GM18909 (cell line): ENCODE results near the gene KIF1A.

Source experiments
- ATAC-seq: cut with Tn5 transposase; IDR thresholded peaks from one replicate; pipeline ENCODE4 v1.9.1; 2021; ENCODE audit warnings: mild to moderate bottlenecking; ENCODE audit not compliant: unreplicated experiment, poor library complexity

Gene KIF1A

GRCh38 chr2:240741091-240741490 lies 78.9 kb downstream of the KIF1A start:
- ATAC-seq, result no peak

- ATAC-seq, result no peak
Measured at GRCh38 chr2:240739797-240740196, 80.2 kb downstream of the KIF1A start.

GRCh38 chr2:240737958-240738357 lies 82.1 kb downstream of the KIF1A start:
- ATAC-seq, result no peak

DNA sequence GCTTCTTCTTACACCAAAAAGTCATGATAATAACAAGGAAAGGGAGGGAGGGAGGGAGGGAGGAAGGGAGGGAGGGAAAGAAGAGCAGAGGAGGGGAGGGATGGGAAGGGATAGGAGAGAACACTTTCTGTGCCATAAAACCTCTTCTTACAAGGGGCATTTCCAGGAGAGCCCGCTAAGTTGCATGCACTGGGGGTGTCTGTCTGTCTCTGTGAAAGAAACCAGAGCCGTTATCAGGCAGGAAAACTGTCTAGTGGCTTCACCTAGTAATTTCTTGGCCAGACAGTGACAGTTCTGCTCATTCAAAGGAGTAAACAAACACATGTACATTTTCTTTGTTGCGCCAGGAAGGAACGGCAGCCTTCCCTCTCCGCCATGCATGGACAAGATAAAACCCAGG lies 82.5 kb downstream of the KIF1A start:
- no peak for ATAC-seq

GRCh38 chr2:240736281-240737250 lies 83.5 kb downstream of the KIF1A start:
- ATAC-seq, result no peak

GRCh38 chr2:240735476-240735875 lies 84.5 kb downstream of the KIF1A start:
- no peak for ATAC-seq

- ATAC-seq, result no peak
Measured at GRCh38 chr2:240734756-240735155, 85.3 kb downstream of the KIF1A start.

- no peak for ATAC-seq
Measured at GRCh38 chr2:240733803-240734495, 86.1 kb downstream of the KIF1A start.

GRCh38 chr2:240732911-240733622 lies 87.0 kb downstream of the KIF1A start:
- no peak for ATAC-seq

DNA sequence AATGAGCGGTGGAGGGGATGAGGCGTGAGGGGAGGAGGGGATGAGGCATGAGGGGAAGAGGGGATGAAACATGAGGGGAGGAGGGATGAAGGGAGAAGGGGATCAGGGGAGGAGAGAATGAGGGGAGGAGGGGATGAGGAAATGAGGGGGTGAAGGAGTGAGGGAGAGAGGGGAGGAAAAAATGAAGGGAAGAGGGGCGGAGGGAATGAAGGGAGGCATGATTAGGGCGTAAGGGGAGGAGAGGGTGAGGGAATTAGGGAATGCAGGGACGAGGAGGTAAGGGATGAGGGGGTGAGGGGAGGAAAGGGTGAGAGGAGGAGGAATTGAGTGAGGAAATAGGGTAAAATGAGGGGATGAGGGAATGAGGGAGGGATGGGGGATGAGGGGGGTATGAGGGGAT lies 87.8 kb downstream of the KIF1A start:
- no peak for ATAC-seq

- no peak for ATAC-seq
Measured at GRCh38 chr2:240731178-240731545, 88.9 kb downstream of the KIF1A start.

GRCh38 chr2:240730501-240731177 lies 89.4 kb downstream of the KIF1A start:
- no peak for ATAC-seq

- ATAC-seq, result no peak
Measured at GRCh38 chr2:240728827-240729226, 91.2 kb downstream of the KIF1A start.

- ATAC-seq, result no peak
Measured at GRCh38 chr2:240728361-240728760, 91.7 kb downstream of the KIF1A start.

DNA sequence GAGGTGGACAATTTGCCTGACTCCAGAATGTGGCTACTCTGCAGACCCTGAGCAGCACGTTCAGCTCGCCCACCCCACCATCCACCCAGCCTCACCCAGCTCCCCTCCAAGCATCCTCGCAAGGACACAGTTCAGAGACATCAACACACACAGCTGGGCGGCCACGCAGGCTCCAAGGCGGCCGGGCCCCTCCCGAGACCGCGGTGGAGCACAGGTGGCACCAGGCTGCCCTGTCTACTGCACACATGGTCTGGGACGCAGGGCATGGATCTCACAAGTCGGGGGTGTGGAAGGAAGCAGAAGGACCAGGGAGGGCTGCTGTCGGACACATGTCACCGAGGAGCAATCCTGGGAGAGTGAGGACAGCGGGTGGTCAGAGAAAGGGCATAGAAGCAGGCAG lies 92.1 kb downstream of the KIF1A start:
- no peak for ATAC-seq

DNA sequence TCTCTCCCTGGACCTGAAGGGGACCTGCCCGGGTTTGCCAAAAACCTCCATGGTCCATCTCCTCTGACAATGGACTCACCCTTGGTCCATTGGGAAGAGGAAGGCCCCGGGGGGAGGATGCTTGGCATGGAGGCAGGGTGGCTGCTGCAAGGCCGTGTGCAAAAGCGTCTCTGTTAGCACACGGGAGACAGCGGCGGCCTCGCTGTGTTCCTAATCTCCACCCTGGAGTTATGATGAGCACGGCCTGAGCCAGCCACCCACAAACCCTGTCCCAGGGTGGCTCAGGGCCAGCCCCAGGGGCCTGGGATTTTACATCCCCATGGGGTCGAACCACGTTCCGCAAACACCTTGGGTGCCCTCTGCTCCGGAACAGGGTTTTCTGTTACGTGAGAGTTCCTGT lies 92.6 kb downstream of the KIF1A start:
- ATAC-seq, result no peak

DNA sequence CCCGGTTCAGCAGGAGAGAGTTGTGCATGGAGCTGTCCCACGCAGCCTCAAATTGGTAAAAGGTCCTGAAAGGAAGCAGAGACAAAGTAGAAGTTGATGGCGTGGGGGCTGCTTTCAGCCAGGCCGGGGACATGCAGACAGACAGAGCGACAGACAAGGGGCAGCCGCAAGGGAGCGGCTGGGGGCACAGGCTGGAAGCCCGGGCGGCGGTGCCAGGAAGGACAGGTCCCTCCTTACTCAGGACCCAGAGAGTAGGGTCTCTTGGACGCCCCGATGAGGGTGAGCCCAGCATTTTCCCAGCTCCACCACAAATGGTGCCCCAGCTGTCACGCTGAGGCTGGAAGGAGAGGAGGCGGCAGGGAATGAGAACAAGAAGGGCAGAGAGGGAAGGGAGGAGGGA lies 93.1 kb downstream of the KIF1A start:
- no peak for ATAC-seq

DNA sequence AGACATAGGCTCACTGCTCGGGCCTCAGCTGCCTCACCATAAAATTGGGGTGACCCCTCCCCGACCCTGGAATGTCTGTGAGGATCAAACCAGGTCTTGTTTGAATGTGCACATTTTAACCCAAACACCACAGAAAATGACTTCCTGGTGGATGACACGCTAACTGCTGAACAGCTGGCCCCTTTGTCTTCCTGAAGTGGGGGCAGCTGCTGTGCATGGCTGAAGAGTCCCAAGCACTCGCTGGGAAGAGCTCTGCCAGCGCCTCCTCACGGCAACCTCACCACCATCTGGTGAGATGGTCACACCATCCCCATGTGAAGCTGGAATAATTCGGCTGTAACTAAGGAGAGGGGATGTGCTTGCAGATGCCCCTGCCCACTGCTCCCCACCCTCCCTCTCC lies 94.3 kb downstream of the KIF1A start:
- ATAC-seq, result no peak

DNA sequence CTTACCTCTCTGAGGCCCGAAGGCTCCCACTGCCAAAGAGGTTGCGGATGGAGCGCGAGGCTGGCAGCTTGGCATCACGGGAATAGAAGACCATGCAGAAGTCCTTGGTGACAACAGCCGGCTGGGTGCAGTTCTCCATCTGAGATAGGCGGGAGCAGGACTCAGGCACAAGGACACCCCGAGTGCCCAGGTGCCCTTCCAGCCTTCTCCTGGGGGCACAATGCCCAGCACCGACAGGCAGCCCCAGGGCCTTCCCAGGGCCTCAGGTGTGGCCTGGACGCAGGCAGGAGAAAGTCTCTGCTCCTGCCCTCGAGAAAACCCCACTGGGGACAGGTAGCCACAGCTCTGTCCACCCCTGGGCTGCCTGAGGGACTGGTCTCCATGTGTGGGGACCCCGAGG lies 94.8 kb downstream of the KIF1A start:
- no peak for ATAC-seq

DNA sequence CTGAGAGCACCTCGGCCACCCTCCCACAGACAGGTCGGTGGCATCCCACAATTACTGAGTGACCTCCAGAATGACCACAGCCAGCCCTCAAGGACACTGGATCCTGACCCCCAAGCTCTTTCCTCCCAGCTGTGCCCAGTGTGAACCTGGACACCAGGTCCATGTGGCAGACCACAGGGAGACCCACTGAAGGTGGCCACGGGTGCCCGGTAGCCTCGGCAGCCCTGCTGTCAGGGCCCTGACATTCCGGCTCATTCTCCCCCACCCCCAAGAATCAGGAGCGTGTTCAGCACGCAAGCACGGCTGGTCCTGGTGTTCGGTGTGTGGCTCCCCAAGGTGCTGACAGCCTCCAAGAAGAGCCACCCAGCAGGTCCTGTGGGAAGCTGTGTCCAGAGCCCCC lies 95.6 kb downstream of the KIF1A start:
- ATAC-seq, result no peak
